HS-27A (cell line): Measurements from ENCODE around the gene TBC1D2B.
"Not testable (repeated sequence)": the region's sequence is repeated elsewhere in the genome, so short reads cannot be mapped to it uniquely, and the experiment has no call there.

Experiments used
- DNase-seq: peaks from one replicate; pipeline ENCODE4 v3.0.0-alpha.2; 2012; ENCODE audit warnings: low read depth, missing footprints

TBC1D2B gene

GRCh38 chr15:77987765-77988136 lies 89.8 kb downstream of the TBC1D2B start:
- DNase-seq = not testable (repeated sequence)

GRCh38 chr15:77986891-77987764 lies 90.4 kb downstream of the TBC1D2B start:
- no peak for DNase-seq

- DNase-seq = no peak
These were observed 91.5 kb downstream of the TBC1D2B start for GRCh38 chr15:77985931-77986480.

GRCh38 chr15:77985031-77985930 lies 92.2 kb downstream of the TBC1D2B start:
- no peak for DNase-seq

- DNase-seq = no peak
These were observed 93.1 kb downstream of the TBC1D2B start for GRCh38 chr15:77984446-77984861.

GRCh38 chr15:77983708-77984445 lies 93.6 kb downstream of the TBC1D2B start:
- no peak for DNase-seq

- DNase-seq = no peak
These were observed 94.3 kb downstream of the TBC1D2B start for GRCh38 chr15:77983091-77983707.

- no peak for DNase-seq
These were observed 95.4 kb downstream of the TBC1D2B start for GRCh38 chr15:77982127-77982490.

- no peak for DNase-seq
These were observed 96.0 kb downstream of the TBC1D2B start for GRCh38 chr15:77981281-77982126.

GRCh38 chr15:77980674-77981073 lies 96.8 kb downstream of the TBC1D2B start:
- not testable (repeated sequence) for DNase-seq

GRCh38 chr15:77980098-77980497 lies 97.4 kb downstream of the TBC1D2B start:
- no peak for DNase-seq

GRCh38 chr15:77979157-77979556 lies 98.4 kb downstream of the TBC1D2B start:
- DNase-seq = not testable (repeated sequence)

- not testable (repeated sequence) for DNase-seq
These were observed 98.8 kb downstream of the TBC1D2B start for GRCh38 chr15:77978759-77979145.

- not testable (repeated sequence) for DNase-seq
These were observed 99.4 kb downstream of the TBC1D2B start for GRCh38 chr15:77977903-77978758.

GRCh38 chr15:77976760-77977525 lies 100.6 kb downstream of the TBC1D2B start:
- not testable (repeated sequence) for DNase-seq

GRCh38 chr15:77976095-77976450 lies 101.4 kb downstream of the TBC1D2B start:
- not testable (repeated sequence) for DNase-seq

- no peak for DNase-seq
These were observed 102.0 kb downstream of the TBC1D2B start for GRCh38 chr15:77975332-77976094.
